ENCODE results near the gene PLGRKT.
"Not testable (repeated sequence)": the region's sequence is repeated elsewhere in the genome, so short reads cannot be mapped to it uniquely, and the experiment has no call there.

PLGRKT gene

GRCh38 chr9:5437254-5438216 is at the start of gene PLGRKT:
TSS of gene PLGRKT (minus strand) at chr9:5437925. CDS start at chr9:5431977, 5,948 bp downstream.
- peak; percentile 93 for DNase-seq

- DNase-seq: no peak
Observed at GRCh38 chr9:5486988-5487387, 49.3 kb upstream of the PLGRKT start.

- DNase-seq: no peak
Observed at GRCh38 chr9:5485378-5486085, 47.8 kb upstream of the PLGRKT start.

GRCh38 chr9:5483306-5483705 is 45.6 kb upstream of the PLGRKT start:
- DNase-seq: no peak

GRCh38 chr9:5482194-5482593 is 44.5 kb upstream of the PLGRKT start:
- no peak for DNase-seq

- DNase-seq: peak; percentile 16
Observed at GRCh38 chr9:5481322-5482040, 43.8 kb upstream of the PLGRKT start.

GRCh38 chr9:5480919-5481318 is 43.2 kb upstream of the PLGRKT start:
- DNase-seq: no peak

- no peak for DNase-seq
Observed at GRCh38 chr9:5479994-5480694, 42.4 kb upstream of the PLGRKT start.

GRCh38 chr9:5478206-5478605 is 40.5 kb upstream of the PLGRKT start:
- peak; percentile 22 for DNase-seq

- DNase-seq: not testable (repeated sequence)
Observed at GRCh38 chr9:5475611-5476010, 37.9 kb upstream of the PLGRKT start.

GRCh38 chr9:5470816-5471215 is 33.1 kb upstream of the PLGRKT start:
- peak; percentile 39 for DNase-seq

- DNase-seq: no peak
Observed at GRCh38 chr9:5470122-5470521, 32.4 kb upstream of the PLGRKT start.

GRCh38 chr9:5468850-5469249 is 31.1 kb upstream of the PLGRKT start:
- no peak for DNase-seq

- DNase-seq: peak; percentile 66
Observed at GRCh38 chr9:5466766-5467165, 29.0 kb upstream of the PLGRKT start.

- no peak for DNase-seq
Observed at GRCh38 chr9:5466005-5466404, 28.3 kb upstream of the PLGRKT start.

GRCh38 chr9:5464831-5465330 is 27.2 kb upstream of the PLGRKT start:
- peak; percentile 69 for DNase-seq

- no peak for DNase-seq
Observed at GRCh38 chr9:5460157-5460556, 22.4 kb upstream of the PLGRKT start.

GRCh38 chr9:5459289-5459829 is 21.6 kb upstream of the PLGRKT start:
- DNase-seq: peak; percentile 46

GRCh38 chr9:5455181-5455580 is 17.5 kb upstream of the PLGRKT start:
- peak; percentile 16 for DNase-seq

GRCh38 chr9:5453673-5454072 is 15.9 kb upstream of the PLGRKT start:
- no peak for DNase-seq

GRCh38 chr9:5453004-5453403 is 15.3 kb upstream of the PLGRKT start:
- no peak for DNase-seq

- DNase-seq: peak; percentile 8
Observed at GRCh38 chr9:5452286-5452609, 14.5 kb upstream of the PLGRKT start.
